ENCODE data around the gene ACTN4.
A peak's percentile ranks its signal among the peaks of the same experiment; 100 is the strongest.

Gene ACTN4

DNA sequence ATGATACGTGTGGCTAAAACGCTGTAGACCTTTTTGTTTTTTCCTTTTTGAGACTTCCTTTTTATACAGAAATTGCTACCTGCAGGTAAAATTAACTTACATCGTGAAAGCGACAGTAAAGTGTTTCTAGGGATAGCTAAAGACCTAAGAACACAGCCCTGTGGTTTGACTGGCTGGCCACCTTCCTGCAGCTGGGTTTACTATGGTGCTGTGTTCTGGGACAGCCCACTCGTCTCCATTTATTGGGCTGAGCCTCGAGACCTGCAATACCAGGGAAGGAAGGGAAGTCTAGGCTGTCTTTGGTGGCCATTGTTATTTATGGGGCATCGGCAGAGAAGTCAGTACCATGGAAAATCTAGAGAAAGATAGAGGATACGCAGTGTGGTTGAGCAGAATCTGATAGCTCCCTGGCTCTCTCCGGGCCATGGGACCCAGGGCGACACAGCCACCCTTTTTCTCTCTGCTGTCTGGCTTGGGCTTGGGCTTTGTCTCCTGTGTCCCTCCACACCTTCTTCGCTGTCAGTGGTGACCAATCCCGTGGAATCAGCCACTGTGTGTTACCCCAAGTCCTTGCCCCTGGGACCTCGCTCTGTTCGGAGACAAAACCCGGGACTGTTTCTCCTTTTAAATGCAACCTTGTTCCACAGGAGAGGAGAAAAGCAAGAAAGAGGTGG is 30.9 kb downstream of the ACTN4 start:
- DNase-seq: no peak

- DNase-seq: no peak
These were observed 31.5 kb downstream of the ACTN4 start for GRCh38 chr19:38678891-38679494.

GRCh38 chr19:38679839-38680238 is 32.4 kb downstream of the ACTN4 start:
- DNase-seq: peak; percentile 44

DNA sequence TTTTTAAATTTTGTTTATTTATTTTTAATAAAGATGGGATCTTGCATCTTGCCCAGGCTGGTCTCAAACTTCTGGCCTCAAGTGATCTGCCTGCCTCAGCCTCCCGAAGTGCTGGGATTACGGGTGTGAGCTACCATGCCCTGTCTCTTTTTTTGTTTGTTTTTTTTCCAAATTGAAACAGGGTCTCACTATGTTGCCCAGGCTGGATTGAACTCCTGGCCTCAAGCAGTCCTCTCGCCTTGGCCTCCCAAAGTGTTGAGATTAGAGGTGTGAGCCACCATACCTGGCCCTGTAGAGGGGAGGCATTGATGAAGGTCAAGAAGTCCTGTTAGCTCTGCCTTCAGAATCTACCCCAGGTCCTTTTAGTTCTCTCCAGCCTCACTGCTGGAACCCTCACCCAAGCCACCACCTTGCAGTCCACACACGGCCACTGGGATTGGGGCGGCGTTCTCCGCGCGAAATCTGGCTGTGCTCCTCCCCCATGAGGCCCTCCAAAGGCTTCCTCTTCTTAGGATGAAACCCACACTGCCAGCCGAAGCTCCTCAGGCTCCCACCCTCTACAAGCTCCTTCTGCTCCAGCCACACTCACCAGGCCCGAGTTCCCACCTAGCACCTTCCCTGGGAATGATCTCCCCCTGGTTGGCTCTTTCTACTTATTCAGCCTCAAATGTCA is 34.9 kb downstream of the ACTN4 start:
- no peak for DNase-seq

- DNase-seq: no peak
These were observed 35.5 kb downstream of the ACTN4 start for GRCh38 chr19:38682872-38683392.

DNA sequence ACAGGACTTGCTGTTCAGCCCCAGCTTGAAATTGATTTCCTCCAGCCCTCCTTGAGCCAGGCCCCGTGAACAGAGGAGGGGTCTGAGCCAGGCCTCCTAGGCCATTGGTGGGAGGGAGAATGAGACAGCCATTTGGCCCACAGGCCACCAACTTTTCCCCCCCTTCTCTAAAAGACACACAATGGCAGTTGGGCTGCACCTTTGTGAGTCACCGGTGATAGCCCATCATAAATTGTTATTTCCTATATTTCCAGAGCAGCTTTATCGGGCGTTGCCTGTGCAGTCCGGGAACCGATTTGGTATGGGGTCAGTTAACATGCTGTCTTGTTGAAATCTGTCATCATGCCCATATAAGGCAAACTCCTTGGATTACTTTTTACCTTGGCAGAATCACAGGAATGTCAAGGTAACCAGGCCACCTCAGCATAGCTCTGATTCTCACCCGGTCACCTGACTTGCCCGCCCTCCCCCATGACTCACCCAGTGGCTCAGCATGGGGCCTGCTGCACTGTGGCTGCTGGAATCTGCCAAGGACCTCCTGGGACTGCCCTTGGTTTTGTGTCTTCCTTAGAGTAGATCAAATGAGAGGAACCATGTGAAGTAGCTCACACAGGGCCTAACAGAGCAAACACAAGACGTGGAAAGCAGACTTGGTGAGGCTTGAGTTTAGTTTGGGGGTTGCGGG is 36.1 kb downstream of the ACTN4 start:
- DNase-seq: peak; percentile 95

DNA sequence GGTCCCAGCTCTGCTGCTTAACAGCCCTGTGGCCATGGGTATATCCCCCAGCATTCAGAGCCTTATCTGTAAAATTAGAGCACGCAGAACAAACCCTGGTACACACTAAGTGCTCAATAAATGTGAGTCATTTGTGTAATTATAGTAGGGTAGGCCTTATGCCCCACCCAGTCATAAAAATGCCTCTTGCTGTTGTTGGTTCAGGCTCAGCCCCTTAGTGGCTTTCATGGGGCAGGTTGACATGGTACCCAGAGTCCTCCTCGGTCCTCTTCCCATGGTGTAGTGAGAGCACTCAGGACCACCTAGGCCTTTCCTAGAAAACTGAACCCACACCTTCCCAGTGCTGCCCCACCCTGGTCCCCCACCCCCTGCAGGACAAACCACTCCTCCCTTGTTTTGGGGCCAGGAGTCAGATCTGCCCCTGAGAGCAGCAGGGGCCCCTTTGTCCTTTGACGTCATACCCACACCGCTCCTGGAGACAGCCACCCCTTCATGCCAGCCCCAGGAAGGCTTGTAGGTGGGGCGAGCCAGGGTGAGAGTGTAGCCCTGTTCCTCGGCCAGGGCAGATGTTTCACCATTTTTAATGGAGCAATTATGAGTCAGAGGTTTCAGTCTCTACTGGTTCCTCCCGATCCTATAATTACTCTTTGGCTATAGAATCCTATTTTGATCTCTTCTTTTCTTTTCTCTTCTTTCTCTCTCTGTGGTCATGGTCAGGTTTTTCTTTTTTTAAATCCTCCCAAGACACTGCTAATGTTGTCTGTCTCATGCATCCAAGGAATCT is 36.8 kb downstream of the ACTN4 start:
- peak; percentile 86 for DNase-seq

GRCh38 chr19:38684862-38685665 is 37.6 kb downstream of the ACTN4 start:
- DNase-seq: no peak

DNA sequence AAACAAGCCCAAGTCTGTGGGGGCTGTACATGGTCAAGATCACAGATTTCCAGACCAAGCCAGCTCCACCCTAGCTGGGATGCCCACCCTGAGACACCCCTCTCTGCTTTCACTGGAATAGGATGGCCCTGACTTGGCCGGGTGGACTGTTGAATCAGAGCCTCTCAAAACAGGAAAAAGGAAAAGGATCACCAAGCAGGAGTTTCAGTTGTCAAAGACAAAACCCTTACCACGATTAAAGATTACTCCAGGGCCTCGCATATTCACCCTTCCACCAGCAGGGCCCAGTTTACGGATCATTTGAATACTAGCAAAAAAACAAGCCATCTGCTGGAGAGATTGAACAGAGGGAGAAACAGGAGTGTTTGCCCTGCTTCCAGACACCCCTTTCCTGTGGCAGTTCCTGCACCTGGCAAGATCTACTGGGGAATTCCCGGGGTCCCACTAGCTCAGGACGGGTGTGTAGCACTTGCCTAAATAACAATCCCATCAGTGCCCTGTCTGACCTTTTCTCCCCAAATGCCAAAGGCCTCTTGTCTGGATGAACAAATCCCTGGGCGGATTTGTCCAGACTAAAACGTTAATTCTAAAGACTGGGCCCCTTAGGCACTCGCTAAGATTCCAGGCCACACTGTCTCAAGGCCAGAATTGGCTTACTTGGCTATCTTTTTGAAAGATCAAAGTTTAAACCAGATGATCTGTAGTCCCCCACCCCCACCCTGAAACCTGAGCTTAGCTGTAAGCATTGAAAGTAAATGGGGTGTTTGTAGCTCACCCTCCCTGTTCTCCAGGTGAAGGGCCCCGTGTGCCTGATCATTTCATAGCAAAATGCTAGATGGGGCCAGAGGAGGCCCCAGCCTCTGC is 38.4 kb downstream of the ACTN4 start:
- peak; percentile 65 for DNase-seq

DNA sequence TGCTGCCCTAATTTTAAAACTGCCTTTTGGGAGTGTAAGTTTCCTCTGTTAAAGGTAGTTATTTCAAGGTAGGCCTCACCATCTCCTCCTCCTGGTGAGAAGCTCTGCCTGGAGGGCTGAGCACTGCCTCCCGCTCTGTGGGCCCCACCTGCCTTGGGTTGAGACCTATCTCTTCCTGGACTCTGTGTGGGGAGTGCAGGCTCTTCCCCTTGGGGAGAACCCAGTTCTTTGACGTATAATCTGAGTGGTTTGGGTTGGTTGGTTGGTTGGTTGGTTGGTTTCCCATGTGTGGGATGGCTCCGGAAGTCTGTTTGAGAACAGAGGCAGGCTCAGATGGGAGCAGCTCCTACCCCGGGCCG is 39.1 kb downstream of the ACTN4 start:
- DNase-seq: no peak

DNA sequence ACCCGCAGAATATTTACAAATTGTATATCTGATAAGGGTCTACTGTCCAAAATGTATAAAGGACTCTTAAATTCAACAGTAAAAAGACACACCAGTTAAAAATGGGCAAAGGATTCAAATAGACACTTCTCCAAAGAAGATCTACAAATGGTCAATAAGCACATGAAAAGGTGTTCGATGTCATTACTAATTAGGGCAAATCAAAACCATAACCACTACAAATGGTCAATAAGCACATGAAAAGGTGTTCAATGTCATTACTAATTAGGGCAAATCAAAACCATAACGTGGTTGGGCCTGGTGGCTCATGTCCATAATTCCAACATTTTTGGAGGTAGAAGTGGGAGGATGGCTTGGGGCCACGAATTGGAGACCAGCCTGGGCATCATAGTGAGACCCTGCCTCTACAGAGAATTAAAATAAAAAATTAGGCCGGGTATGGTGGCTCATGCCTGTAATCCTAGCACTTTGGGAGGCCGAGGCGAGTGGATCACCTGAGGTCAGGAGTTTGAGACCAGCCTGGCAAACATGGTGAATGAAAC is 40.5 kb downstream of the ACTN4 start:
- DNase-seq: no peak

DNA sequence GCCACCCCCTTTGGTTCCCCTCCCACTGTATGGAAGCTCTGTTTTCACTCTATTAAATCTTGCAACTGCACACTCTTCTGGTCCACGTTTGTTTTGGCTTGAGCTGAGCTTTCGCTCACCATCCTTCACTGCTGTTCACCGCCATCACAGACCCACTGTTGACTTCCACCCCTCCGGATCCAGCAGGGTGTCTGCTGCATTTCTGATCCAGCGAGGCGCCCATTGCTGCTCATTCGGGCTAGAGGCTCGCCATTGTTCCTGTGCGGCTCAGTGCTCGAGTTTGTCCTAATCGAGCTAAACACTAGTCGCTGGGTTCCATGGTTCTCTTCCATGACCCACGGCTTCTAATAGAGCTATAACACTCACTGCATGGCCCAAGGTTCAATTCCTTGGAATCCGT is 42.7 kb downstream of the ACTN4 start:
- DNase-seq: no peak

DNA sequence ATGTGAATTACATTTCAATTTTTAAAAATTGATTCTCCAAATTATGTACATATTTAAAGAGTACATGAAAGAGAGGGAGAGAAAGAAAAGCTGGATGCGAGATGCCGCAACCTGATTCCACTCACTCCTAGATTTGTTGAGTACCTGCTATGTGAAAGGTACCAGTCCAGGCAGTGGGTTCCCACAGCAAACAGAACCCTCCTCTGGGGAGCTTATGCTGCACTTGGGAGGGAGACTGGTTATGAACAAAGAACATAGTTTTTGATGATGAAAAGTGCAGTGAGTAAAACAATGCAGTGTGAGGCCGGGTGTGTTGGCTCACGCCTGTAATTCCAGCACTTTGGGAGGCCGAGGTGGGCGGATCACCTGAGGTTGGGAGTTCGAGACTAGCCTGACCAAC is 43.4 kb downstream of the ACTN4 start:
- DNase-seq: no peak

DNA sequence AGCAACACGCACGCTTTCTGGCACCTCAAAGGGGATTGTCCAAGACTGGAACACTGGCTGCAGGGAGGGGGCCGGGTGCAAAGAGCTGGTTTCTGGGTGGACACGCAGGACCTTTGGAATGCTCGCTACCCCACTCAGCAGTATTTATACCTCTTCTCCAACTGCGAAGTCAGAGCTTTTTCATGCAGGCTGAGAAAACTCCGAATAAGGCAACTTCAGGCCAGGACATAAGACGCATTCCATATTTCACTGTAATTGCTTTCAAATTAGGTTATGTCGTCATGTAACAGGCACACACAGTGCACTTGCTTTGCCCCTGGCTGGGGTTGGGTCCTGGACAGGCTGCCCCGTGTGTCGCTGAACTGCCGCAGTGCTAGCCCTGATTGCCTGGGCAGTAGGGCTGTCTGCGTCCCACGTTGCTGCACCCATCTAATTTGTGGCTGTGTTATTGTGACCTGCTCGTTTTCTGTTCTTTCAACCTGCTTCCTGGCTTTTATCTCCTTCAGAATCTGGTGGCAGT is 44.5 kb downstream of the ACTN4 start:
- DNase-seq: peak; percentile 97

- no peak for DNase-seq
These were observed 45.3 kb downstream of the ACTN4 start for GRCh38 chr19:38692458-38693379.

- peak; percentile 93 for DNase-seq
These were observed 46.2 kb downstream of the ACTN4 start for GRCh38 chr19:38693380-38694223.

- DNase-seq: no peak
These were observed 47.9 kb downstream of the ACTN4 start for GRCh38 chr19:38695317-38695683.

All from fibroblast of skin of abdomen (primary cell).